HG02884 (cell line): ENCODE measurements around the gene DEK.
A peak's percentile ranks its signal among the peaks of the same experiment; 100 is the strongest.
"Not testable (repeated sequence)": the region's sequence is repeated elsewhere in the genome, so short reads cannot be mapped to it uniquely, and the experiment has no call there.

ENCODE experiments used
- ATAC-seq: cut with Tn5 transposase; IDR thresholded peaks from one replicate; pipeline ENCODE4 v1.9.1; 2021; ENCODE audit warnings: mild to moderate bottlenecking, moderate library complexity; ENCODE audit not compliant: unreplicated experiment

Gene DEK

DNA sequence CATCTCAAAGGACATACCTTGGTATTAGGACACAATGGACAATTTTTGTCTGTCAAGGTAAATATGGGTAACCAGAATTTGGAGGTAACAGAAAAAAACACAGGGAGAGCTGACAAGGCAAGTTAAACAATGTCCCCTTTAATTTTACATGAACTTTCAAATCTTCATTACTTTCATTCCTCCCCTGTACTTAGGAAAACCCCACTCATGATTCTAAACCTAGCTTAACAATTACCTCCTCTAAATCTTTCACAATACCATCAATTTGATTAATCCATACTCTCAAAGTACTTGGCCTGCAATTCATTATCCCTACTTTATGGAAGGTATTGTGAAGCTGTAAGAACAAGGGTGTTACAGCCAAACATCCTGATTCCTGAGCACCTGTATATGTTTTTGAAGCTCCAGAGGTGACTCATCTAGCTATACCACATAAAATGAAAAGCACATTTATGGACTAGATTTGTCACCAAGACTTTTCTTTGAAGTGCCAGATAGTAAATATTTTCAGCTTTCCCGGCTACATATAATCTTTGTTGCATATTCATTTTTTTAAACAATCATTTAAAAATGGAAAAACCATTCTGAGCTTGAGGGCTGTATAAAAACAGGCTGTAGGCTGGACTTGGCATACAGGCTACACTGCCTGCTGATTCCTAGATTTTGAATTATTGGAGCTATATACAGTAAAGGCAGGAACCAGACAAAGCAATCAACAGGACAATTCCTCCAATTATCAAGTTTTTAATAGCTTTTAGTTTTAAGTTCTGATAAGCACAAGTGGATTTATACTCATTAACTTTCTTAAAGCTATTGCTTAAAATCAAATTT is 22.9 kb downstream of the DEK start:
- no peak for ATAC-seq

DNA sequence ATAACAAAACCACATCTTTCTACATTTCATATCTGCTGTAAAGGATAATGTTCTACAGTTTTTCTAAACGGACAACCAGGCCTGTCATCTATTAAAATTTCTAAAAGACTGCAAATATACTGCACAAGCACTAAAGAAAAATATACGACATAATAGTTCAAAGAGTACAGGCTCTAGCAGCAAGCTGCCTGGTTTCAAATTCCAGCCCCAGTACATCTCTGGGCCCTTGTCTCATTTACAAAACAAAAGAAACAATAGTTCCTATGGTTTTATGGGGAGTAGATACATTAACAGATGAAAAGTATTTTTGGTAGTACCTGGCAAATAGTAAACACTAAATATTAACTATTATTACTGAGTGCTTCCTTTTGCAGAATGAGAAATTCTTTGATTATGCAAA is 24.1 kb downstream of the DEK start:
- no peak for ATAC-seq

DNA sequence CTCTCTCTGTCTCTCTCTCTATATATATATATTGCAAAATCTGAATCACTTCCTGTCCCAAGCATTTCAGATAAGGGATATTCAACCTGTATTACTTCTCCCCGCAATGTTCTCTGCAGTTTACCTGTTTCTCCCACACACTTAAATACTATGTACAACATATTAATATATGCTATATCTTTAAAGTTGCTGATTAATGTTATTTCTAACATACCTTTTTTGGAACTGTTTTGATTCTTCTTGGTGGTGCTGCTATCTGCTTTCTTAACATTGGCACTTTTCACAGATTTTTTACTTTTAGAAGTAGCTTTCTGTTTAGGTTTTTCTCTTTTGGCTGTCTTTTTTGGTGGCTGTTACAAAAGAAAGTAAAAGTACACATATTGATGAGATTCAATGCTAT is 27.2 kb downstream of the DEK start:
- ATAC-seq: no peak

DNA sequence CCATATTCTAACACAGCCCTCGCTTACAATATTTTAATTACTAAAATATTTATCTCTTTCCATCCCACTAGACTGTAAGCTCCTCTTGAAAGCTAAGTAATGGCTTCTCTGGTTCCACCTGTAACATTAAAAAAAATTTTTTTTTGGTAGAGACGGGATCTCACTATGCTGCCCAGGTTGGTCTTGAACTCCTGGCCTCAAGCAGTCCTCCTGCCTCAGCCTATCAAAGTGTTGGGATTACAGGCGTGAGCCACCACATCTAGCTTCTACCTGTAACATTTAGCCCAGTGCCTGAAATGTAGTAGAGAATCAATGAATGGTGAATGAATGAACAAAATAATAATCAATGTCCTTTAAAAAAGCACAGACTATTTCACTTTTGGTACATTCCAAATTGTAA is 28.8 kb downstream of the DEK start:
- no peak for ATAC-seq

DNA sequence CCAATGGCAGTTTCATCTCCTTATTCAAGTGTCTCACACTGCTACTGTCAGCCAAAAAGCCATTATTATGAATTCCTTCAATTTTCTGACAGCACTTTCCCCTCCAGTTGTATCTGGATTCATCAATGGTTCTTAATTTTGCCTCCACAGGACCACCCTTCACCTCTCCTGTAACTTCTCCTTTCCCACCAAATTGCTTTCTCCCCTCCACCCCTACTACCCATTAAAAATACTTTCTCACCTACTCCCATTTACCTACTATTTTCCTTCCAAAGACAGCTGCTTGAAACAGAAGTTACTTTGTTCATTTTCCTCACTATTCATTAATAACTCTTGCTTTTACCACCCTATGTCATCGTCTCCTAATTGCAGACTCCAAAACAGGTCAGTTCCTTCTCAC is 29.8 kb downstream of the DEK start:
- ATAC-seq: no peak

DNA sequence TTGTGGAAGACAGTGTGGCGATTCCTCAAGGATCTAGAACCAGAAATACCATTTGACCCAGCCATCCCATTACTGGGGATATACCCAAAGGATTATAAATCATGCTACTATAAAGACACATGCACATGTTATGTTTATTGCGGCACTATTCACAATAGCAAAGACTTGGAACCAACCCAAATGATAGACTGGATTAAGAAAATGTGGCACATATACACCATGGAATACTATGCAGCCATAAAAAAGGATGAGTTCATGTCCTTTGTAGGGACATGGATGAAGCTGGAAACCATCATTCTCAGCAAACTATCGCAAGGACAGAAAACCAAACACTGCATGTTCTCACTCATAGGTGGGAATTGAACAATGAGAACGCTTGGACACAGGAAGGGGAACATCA is 30.6 kb downstream of the DEK start:
- ATAC-seq: not testable (repeated sequence)

DNA sequence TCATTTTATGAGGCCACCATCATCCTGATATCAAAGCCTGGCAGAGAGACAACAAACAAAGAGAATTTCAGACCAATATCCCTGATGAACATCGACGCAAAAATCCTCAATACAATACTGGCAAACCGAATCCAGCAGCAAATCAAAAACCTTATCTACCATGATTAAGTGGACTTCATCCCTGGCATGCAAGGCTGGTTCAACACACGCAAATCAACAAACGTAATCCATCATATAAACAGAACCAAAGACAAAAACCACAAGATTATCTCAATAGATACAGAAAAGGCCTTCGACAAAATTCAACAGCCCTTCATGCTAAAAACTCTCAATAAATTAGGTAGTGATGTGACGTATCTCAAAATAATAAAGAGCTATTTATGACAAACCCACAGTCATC is 32.5 kb downstream of the DEK start:
- not testable (repeated sequence) for ATAC-seq

DNA sequence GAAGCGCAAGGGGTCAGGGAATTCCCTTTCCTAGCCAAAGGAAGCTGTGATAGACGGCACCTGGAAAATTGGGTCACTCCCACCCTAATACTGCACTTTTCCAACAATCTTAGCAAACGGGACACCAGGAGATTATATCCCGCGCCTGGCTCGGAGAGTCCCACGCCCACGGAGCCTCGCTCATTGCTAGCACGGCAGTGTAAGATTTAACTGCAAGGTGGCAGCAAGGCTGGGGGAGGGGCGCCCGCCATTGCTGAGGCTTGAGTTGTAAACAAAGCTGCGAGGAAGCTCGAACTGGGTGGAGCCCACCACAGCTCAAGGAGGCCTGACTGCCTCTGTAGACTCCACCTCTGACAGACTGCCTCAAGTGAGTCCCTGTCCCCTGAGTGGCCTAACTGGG is 35.7 kb downstream of the DEK start:
- not testable (repeated sequence) for ATAC-seq

DNA sequence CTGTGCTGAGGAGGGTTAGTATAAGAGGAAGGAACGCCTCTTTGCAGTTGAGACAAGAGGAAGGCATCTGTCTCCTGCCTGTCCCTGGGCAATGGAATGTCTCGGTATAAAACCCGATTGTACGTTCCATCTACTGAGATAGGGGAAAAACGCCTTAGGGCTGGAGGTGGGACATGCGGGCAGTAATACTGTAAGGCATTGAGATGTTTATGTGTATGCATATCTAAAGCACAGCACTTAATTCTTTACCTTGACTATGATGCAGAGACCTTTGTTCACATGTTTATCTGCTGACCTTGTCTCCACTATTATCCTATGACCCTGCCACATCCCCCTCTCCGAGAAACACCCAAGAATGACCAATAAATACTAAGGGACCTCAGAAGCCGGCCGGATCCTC is 37.2 kb downstream of the DEK start:
- not testable (repeated sequence) for ATAC-seq

DNA sequence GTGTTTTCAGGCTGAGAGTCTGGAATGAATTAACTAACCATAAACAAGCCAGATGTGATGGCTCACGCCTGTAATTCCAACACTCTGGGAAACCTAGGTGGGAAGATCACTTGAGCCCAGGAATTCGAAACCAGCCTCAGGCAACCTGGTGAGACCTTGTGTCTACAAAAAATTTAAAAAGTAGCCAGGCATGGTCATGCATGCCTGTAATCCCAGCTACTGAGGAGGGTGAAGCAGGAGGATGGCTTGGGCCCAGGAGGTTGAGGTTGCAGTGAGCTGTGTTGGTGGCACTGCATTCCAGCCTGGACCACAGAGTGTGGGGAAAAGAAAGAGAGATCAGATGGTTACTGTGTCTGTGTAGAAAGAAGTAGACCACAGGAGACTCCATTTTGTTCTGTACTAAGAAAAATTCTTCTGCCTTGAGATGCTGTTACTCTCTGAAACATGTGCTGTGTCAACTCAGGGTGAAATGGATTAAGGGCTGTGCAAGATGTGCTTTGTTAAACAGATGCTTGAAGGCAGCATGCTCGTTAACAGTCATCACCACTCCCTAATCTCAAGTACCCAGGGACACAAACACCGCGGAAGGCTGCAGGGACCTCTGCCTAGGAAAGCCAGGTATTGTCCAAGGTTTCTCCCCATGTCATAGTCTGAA is 37.8 kb downstream of the DEK start:
- ATAC-seq: not testable (repeated sequence)

DNA sequence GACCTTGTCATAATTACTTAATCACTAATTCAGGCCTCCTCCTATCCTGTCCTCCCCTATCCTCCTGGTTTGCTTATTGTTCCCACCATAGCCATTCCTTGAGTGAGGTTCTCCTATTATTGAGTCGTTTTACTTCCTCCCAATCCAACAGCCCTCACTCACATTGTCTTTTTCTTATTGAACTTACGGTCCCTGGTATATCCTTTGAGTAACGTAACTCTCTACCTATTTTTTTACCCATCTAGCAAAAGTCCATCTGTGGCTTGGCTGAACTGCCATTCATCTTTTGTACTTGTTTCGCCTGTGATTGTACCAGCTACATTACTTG is 43.1 kb downstream of the DEK start:
- ATAC-seq: no peak

DNA sequence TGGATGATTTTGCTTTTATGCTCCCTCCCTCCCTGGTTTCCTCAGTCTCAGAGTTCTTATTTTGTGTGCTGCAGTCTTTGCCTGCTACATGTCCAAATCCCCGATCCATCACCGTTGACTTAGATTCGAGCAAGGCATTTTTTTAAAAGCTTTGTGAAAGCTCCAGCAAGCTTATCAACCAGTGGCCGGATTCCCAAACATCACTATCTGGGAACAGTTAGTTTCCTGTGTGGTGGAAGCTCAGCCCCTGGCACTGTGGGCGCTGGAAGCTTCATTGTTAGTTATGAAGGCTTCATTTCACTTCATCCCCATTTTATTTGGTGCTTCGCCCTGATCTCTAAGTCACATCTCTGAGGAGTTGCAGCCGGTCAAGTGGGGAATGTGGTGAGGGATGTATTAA is 44.7 kb downstream of the DEK start:
- no peak for ATAC-seq

DNA sequence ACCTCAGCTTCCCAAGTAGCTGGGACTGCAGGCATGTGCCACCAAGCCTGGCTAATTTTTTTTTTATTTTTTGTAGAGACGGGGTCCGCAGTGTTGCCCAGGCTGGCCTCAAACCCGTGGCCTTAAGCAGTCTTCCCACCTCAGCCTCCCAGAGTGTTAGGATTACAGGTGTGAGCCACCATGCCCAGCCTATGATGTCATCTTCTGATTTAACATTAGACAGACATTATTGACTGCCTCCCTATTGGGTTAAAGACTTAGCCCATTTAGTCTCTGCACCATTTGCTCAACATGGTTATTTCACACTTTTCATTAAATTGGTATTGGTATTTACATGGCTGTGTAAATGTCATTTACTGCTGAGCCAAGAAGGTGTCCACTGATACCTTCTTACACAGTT is 46.1 kb downstream of the DEK start:
- no peak for ATAC-seq

DNA sequence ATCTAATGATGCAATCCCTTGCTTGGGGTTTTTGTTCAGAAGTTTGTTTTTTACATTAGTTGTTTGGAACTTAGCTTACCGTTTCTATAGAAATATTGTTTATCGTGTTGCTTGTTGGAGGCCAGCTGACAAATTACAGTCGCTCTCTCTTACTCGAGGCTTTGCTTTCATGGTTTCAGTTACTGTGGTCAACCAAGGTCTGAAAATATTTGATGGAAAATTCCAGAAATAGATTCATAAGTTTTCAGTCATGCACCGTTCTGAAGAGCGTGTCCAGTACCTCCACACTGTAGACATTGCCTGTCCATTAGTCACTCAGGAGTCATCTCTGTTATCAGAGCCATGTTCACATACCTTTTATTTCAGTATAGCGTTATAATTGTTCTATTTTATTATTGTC is 47.9 kb downstream of the DEK start:
- no peak for ATAC-seq

DNA sequence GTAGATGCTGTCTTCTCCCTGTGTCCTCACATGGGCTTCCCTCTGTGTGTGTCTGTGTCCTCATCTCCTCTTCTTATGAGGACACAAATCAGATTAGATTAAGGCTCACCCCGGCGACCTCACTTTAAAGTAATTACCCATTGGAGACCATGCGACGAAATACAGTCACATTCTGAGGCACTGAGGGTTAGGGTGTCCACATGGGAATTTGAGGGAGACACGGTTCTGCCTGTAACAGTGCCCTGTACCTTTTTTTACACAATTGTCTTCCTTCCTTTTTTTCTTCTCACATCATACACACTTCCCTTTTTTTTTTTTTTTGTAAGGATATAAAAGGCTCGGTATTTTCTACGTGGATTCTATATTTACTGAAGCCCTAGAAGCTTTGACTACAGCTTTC is 48.9 kb downstream of the DEK start:
- ATAC-seq: no peak

DNA sequence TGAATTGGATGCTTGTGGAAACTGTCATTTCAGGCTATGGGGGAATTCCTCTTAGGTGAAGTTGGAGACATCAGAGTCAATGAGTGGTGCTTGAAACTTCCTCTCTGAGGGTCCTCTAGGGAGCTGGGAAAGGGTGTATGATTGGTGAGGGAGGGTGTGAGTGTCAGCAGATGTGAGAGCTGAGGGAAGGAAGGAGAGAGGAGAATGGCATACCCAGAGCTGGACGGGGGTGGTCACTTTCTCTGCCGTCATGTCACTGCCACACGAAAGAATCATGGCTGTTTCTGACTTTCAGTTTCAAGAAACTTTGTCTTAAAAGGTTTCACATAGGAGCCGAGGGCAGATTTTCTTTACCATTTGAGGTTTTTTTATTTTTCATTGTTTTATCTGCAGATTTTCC is 50.3 kb downstream of the DEK start:
- no peak for ATAC-seq

DNA sequence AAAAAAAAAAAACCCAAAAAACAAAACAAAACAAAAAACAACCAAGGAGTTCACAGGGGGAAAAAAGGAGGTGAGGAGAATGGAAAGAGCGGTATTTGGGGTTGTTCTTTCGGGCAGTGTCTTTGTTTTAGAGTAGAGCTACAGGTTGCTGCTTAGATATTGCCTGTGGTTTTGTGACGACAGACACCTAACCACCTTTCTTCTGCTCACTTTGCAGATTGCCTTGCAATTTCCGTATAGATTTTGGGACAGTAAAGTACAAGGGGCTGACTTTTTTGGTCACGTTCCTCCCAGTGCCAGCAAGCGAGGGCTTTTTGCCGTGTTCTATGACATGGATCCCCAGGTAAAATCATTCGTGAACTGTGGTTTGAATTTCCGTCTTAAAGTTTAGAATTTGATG is 50.9 kb downstream of the DEK start:
- ATAC-seq: no peak

DNA sequence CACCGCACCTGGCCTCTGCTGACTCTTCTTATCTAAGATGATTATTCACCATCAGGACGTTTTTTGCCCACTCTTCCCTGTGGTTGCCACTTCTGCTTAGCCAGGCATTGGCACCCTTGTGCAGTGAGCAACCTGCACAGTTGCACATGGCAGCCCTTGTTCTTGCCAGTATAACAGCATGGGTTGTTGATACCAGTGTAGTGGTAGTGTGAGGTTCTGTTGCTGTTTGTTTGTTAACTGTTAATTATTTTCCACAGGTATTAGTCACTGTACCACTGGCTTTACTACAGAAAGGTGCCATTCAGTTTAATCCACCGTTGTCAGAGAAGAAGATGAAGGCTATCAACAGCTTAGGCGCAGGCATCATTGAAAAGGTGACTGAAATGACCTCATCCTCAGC is 52.1 kb downstream of the DEK start:
- no peak for ATAC-seq

DNA sequence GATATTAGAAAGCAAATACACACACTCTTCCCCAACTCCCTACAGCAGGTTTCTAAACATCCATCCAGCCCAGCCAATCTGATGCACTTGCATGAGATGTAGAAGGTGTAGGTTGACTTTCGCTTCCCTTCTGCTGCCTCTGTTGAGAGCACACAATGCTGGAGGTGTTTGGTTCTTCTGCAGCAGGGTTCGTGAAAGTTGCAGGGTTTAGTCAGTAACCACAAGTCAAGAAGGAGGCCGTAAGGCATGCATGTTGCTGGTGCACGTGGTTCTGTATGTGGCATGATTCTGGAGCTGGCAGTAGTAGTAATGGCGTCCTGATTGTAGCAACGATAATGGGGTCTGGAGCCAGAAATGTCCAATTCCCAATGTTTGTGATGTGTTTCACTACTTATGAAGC is 53.0 kb downstream of the DEK start:
- peak; percentile 96 for ATAC-seq

DNA sequence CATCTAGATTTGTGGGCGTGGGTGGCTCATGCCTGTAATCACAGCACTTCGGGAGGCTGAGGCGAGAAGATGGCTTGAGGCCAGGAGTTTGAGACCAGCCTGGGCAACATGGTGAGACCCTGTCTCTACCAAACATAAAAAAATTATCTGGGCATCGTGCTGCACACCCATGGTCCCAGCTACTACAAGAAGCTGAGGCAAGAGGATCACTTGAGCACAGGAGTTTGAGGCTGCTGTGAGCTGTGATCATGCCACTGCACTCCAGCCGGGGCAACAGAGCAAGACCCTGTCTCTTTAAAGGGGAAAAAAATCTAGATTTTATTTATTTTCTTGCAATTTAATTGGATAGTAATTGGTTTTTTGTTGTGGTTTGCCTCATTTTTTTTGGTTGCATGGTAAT is 53.6 kb downstream of the DEK start:
- no peak for ATAC-seq

DNA sequence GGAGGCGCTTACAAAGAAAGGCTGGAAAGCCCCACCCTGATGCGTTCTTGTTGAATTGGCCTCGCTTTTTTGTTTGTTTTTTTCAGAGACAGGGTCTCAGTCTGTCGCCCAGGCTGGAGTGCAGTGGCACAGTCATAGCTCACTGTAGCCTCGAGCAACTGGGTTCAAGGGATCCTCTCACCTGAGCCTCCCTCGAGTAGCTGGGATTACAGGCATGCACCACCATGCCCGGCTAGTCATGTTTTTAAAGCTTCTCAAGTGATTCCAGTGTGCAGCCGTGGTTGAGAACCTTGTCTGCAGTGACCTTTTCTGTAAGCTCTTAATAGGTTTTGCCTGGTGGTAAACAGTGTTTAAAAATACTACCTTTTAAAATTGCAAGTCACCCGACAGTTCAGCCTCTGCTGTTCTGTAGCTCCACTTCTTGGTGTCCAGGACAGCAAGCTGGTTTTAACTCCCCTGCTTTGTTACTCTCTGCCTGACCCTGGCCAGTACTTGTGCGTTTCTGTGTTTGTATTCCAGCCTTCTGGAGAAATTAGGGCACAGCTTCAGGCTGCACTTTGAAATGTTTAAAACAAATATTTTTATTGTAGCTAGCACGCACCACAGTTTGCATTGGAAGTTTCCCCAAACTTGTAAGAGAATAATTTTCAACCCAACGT is 54.7 kb downstream of the DEK start:
- no peak for ATAC-seq

DNA sequence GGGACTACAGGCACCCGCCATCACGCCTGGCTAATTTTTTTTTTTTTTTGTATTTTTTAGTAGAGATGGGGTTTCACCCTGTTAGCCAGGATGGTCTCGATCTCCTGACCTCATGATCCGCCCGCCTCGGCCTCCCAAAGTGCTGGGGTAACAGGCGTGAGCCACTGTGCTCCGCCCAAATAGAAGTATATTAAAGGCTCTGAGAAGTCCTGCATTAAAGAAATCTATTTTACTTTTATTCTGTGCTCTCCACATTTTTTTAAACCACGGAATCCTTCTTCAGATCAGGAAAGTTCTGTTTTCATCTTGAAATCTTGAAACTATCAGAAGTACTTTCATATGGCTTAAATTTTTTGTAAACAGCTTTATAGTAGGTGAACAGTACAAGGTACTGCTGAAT is 55.6 kb downstream of the DEK start:
- not testable (repeated sequence) for ATAC-seq
